Measurements from ENCODE around the gene RAET1L. TPM values are rescaled to one million over a fixed set of nuclear protein-coding genes. Genes with fewer than 3 reads are reported as not detected.

Gene RAET1L
- total and polyA plus RNA-seq, 2 donors (not counting 1 experiment from before 2014, with no cell fraction given): not detected

DNA sequence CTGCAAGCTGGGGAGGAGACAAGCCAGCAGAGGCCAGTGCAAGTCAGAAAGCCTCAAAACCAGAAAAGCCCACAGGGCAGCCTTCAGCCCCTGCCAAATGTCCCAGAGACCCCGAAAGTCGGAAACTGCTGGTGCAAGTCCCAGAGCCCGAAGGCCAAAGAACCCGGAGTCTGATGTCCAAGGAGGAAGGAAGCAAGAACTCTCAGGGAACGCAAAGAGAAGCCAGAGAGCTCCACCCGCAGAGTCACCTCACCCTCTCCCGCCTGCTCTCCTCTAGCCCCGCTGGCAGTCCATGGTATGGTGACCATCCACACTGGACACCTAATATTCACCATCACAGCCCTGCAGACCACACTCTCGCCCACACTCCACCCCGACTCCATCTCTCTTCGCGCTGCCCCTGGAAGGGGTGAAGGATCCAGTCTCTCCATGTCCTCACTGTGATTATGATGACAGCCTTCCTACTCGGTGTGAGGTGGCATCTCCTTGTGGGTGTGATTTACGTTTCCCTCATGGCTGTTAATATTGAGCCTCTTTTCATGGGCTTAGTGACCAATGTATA, 33.0 kb upstream of the RAET1L start:
- Histone ChIP-seq H3K4me3 (replicated peaks in 1 of 4; ENCODE audit: control extremely low read depth in 1 of 4, insufficient read depth in 1 of 4, low read depth in 3 of 4, low read length in 4 of 4) (no peak overlapping the region), H3K27me3 (ENCODE audit: control insufficient read depth, insufficient read depth, low read length) (peaks cover 15% of the 10 kb centered on the region), H3K4me1 (ENCODE audit: control insufficient read depth, extremely low read depth, insufficient read depth, low read length) (no peaks in the 10 kb centered on the region), H4K20me1 (ENCODE audit: control insufficient read depth, extremely low read depth, insufficient read depth, low read length) (no peaks in the 10 kb centered on the region), H3K79me2 (ENCODE audit: control insufficient read depth, insufficient read depth, low read length) (no peaks in the 10 kb centered on the region), H3K9me3 (ENCODE audit: control insufficient read depth, insufficient read depth, low read depth, low read length) (no peaks in the 10 kb centered on the region), H3K9ac (ENCODE audit: insufficient read depth, low read length) (no peak overlapping the region), H3K36me3 (ENCODE audit: control insufficient read depth, insufficient read depth, low read length) (no peaks in the 10 kb centered on the region), H3K27ac (ENCODE audit: insufficient read depth, low read length) (no peak overlapping the region), H2AFZ (ENCODE audit: low read length) (no peak overlapping the region), H3K4me2 (ENCODE audit: extremely low read depth, insufficient read depth, low read length) (no peak overlapping the region)
- TF ChIP-seq, protein P1, sequence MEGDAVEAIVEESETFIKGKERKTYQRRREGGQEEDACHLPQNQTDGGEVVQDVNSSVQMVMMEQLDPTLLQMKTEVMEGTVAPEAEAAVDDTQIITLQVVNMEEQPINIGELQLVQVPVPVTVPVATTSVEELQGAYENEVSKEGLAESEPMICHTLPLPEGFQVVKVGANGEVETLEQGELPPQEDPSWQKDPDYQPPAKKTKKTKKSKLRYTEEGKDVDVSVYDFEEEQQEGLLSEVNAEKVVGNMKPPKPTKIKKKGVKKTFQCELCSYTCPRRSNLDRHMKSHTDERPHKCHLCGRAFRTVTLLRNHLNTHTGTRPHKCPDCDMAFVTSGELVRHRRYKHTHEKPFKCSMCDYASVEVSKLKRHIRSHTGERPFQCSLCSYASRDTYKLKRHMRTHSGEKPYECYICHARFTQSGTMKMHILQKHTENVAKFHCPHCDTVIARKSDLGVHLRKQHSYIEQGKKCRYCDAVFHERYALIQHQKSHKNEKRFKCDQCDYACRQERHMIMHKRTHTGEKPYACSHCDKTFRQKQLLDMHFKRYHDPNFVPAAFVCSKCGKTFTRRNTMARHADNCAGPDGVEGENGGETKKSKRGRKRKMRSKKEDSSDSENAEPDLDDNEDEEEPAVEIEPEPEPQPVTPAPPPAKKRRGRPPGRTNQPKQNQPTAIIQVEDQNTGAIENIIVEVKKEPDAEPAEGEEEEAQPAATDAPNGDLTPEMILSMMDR (conservative IDR thresholded peaks at IDR 0.05 in 1 of 2, IDR thresholded peaks at IDR 0.05 in 1 of 2; ENCODE audit: low read depth in 1 of 2, low read length in 2 of 2): no peak
- TF ChIP-seq EZH2 (IDR thresholded peaks at IDR 0.05; ENCODE audit: low read length, missing control alignments): no peak
- no peak for DNase-seq (ENCODE audit: low read depth in 2 of 2)

DNA sequence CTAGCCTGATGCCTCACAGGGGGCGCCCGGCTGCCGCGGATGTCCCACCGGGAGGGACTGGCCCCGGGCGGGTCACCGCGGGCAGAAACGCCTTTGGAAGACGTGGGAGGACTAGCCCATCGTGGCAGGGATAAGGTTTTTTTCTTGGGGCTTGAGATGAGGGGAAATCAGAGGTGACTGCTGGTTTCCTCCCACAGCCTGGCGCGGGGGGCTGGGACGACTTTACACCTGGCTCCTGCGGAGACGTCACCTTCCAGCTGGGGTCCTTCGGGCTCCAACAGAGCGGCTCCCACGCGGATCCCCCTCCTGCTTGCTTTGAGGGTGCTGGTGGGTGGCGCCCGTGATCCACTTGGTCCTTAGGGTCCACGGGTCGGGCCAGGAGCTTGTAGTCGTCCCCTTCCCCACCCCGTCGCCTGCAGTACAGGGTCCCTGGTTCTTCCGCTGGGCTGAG, 32.2 kb upstream of the RAET1L start:
- no peak for TF ChIP-seq EZH2 (IDR thresholded peaks at IDR 0.05; ENCODE audit: low read length, missing control alignments)
- TF ChIP-seq, protein P1 (conservative IDR thresholded peaks at IDR 0.05 in 1 of 2, IDR thresholded peaks at IDR 0.05 in 1 of 2; ENCODE audit: low read depth in 1 of 2, low read length in 2 of 2): no peak
- H3K4me1 ChIP-seq (ENCODE audit: control insufficient read depth, extremely low read depth, insufficient read depth, low read length): no peaks in the 10 kb centered on the region
- H3K79me2 ChIP-seq (ENCODE audit: control insufficient read depth, insufficient read depth, low read length): no peaks in the 10 kb centered on the region
- H3K27me3 ChIP-seq (ENCODE audit: control insufficient read depth, insufficient read depth, low read length): peaks cover 19% of the 10 kb centered on the region
- no peaks in the 10 kb centered on the region for H4K20me1 ChIP-seq (ENCODE audit: control insufficient read depth, extremely low read depth, insufficient read depth, low read length)
- DNase-seq (ENCODE audit: low read depth in 2 of 2): no peak
- H3K36me3 ChIP-seq (ENCODE audit: control insufficient read depth, insufficient read depth, low read length): no peaks in the 10 kb centered on the region
- no peaks in the 10 kb centered on the region for H3K9me3 ChIP-seq (ENCODE audit: control insufficient read depth, insufficient read depth, low read depth, low read length)
- no peak overlapping the region for H3K27ac ChIP-seq (ENCODE audit: insufficient read depth, low read length)
- H3K4me2 ChIP-seq (ENCODE audit: extremely low read depth, insufficient read depth, low read length): no peak overlapping the region
- H3K4me3 ChIP-seq (replicated peaks in 1 of 4; ENCODE audit: control extremely low read depth in 1 of 4, insufficient read depth in 1 of 4, low read depth in 3 of 4, low read length in 4 of 4): no peak overlapping the region
- no peak overlapping the region for H3K9ac ChIP-seq (ENCODE audit: insufficient read depth, low read length)
- H2AFZ ChIP-seq (ENCODE audit: low read length): no peak overlapping the region

DNA sequence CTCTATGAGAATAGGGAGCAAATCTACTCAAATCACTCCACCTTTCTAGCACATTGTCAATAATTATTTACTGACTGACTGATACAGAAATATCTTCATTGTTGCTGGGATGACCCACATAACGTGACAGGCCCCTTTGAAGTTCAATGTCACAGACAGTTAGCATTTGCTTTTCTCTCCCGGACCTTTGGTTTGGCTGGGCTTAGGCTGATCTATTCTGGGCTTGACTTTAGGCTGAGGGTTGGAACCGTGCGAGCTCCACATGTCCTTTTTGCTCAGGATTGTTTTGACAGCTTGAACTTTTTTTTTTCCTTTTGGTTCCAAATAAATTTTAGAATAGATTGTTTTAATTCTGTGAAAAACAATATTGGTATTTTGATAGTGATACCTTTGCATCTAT, 31.6 kb upstream of the RAET1L start:
- Histone ChIP-seq H3K9ac (ENCODE audit: insufficient read depth, low read length) (no peak overlapping the region), H3K4me2 (ENCODE audit: extremely low read depth, insufficient read depth, low read length) (no peak overlapping the region), H3K27ac (ENCODE audit: insufficient read depth, low read length) (no peak overlapping the region), H3K9me3 (ENCODE audit: control insufficient read depth, insufficient read depth, low read depth, low read length) (no peaks in the 10 kb centered on the region), H3K27me3 (ENCODE audit: control insufficient read depth, insufficient read depth, low read length) (peaks cover 24% of the 10 kb centered on the region), H3K36me3 (ENCODE audit: control insufficient read depth, insufficient read depth, low read length) (no peaks in the 10 kb centered on the region), H3K79me2 (ENCODE audit: control insufficient read depth, insufficient read depth, low read length) (no peaks in the 10 kb centered on the region), H3K4me1 (ENCODE audit: control insufficient read depth, extremely low read depth, insufficient read depth, low read length) (no peaks in the 10 kb centered on the region), H3K4me3 (replicated peaks in 1 of 4; ENCODE audit: control extremely low read depth in 1 of 4, insufficient read depth in 1 of 4, low read depth in 3 of 4, low read length in 4 of 4) (no peak overlapping the region), H4K20me1 (ENCODE audit: control insufficient read depth, extremely low read depth, insufficient read depth, low read length) (no peaks in the 10 kb centered on the region), H2AFZ (ENCODE audit: low read length) (no peak overlapping the region)
- DNase-seq (ENCODE audit: low read depth in 2 of 2): no peak
- TF ChIP-seq EZH2 (IDR thresholded peaks at IDR 0.05; ENCODE audit: low read length, missing control alignments): no peak
- TF ChIP-seq, protein P1 (conservative IDR thresholded peaks at IDR 0.05 in 1 of 2, IDR thresholded peaks at IDR 0.05 in 1 of 2; ENCODE audit: low read depth in 1 of 2, low read length in 2 of 2): no peak

Measured in fibroblast of lung (primary cell).